H1 (cell line): ENCODE data around the gene BCAP31. TPM values are rescaled to one million over a fixed set of nuclear protein-coding genes. Genes with fewer than 3 reads are reported as not detected.

Experiments
- CTCF ChIA-PET: fragments of 300-600 bp; sonication (Branson Sonifier 250); formaldehyde crosslinking; loops from one replicate; lab custom pipeline; 2021; ENCODE audit not compliant: partially characterized antibody; lab: Charles Lee
- POLR2A ChIA-PET: fragments of 300-600 bp; sonication (Branson Sonifier 250); formaldehyde crosslinking; loops from one replicate; lab custom pipeline; 2021; ENCODE audit warnings: inconsistent platforms; ENCODE audit not compliant: partially characterized antibody; lab: Charles Lee
- DNase-seq, 2 experiments: peaks; one replicate each; pipeline versions ENCODE4 v3.0.0 to v3.0.0-alpha.2; 2010 to 2022; ENCODE audit warnings: low spot score in 2 of 2, low read depth in 1 of 2, mixed read lengths in 1 of 2
- FAIRE-seq: peaks from 2 replicates; lab custom pipeline; 2011; peaks lifted over from hg19 to GRCh38; lab: Jason Lieb, UNC
- H2AFZ ChIP-seq: 2 replicates; pipeline ENCODE4 v1.8.1; 2012; ENCODE audit warnings: low read length, inconsistent platforms
- H2AK5ac ChIP-seq: 2 replicates; pipeline ENCODE4 v1.6.1; 2013; ENCODE audit warnings: low read depth, low read length
- H2BK120ac ChIP-seq: replicated peaks from 2 replicates; pipeline ENCODE3; 2013; ENCODE audit warnings: low read depth, low read length, inconsistent platforms
- H2BK12ac ChIP-seq: 2 replicates; pipeline ENCODE4 v1.6.1; 2013; ENCODE audit warnings: low read depth, low read length
- H2BK15ac ChIP-seq: 2 replicates; pipeline ENCODE4 v1.6.1; 2013; ENCODE audit warnings: low read length
- H2BK20ac ChIP-seq: 2 replicates; pipeline ENCODE4 v1.6.1; 2013; ENCODE audit warnings: low read length
- H2BK5ac ChIP-seq: 2 replicates; pipeline ENCODE4 v1.6.1; 2013; ENCODE audit warnings: low read depth, low read length
- H3K14ac ChIP-seq: 2 replicates; pipeline ENCODE4 v1.6.1; 2013; ENCODE audit warnings: inconsistent platforms; ENCODE audit not compliant: insufficient read length
- H3K18ac ChIP-seq: 2 replicates; pipeline ENCODE4 v1.6.1; 2013; ENCODE audit warnings: low read length; ENCODE audit errors: extremely low read depth
- H3K23ac ChIP-seq: 2 replicates; pipeline ENCODE4 v1.6.1; 2013; ENCODE audit warnings: inconsistent platforms; ENCODE audit not compliant: insufficient read length
- H3K23me2 ChIP-seq: 2 replicates; pipeline ENCODE4 v1.6.1; 2013; ENCODE audit warnings: low read depth, low read length
- H3K27ac ChIP-seq: 2 replicates; pipeline ENCODE4 v1.6.1; 2011; ENCODE audit warnings: low read depth, low read length, inconsistent platforms
- H3K27me3 ChIP-seq, 4 experiments: replicated peaks in 1 of 4; 1 replicate in 1 of 4; 2 replicates in 3 of 4; pipeline versions ENCODE4 v1.6.1 to v1.8.1; 2011 to 2013; ENCODE audit warnings: low read length in 3 of 4, mild to moderate bottlenecking in 3 of 4, inconsistent platforms in 2 of 4, mixed read lengths in 2 of 4, moderate library complexity in 1 of 4; ENCODE audit not compliant: control insufficient read depth in 3 of 4, insufficient read depth in 3 of 4; ENCODE audit errors: extremely low read depth in 1 of 4
- H3K36me3 ChIP-seq, 4 experiments: 2 replicates each; pipeline versions ENCODE4 v1.6.1 to v1.8.1; 2011 to 2013; ENCODE audit warnings: mild to moderate bottlenecking in 4 of 4, low read length in 3 of 4, moderate library complexity in 2 of 4, control low read depth in 1 of 4, inconsistent platforms in 1 of 4; ENCODE audit not compliant: insufficient read depth in 4 of 4, control insufficient read depth in 2 of 4
- H3K4ac ChIP-seq: replicated peaks from 2 replicates; pipeline ENCODE3; 2013; ENCODE audit warnings: low read length, low read depth, mixed read lengths, inconsistent platforms; ENCODE audit not compliant: insufficient read length
- H3K4me1 ChIP-seq, 4 experiments: replicated peaks in 1 of 4; 1 replicate in 1 of 4; 2 replicates in 3 of 4; pipeline versions ENCODE4 v1.6.1 to v1.8.1; 2011 to 2013; ENCODE audit warnings: low read length in 3 of 4, inconsistent platforms in 2 of 4, mixed read lengths in 1 of 4; ENCODE audit not compliant: insufficient read depth in 4 of 4, control insufficient read depth in 3 of 4
- H3K4me2 ChIP-seq, 2 experiments: 2 replicates each; pipeline versions ENCODE4 v1.6.1 to v1.8.1; 2011 to 2013; ENCODE audit warnings: low read depth in 2 of 2, low read length in 2 of 2, control low read depth in 1 of 2, inconsistent platforms in 1 of 2, mild to moderate bottlenecking in 1 of 2; ENCODE audit not compliant: insufficient read depth in 1 of 2
- H3K4me3 ChIP-seq, 4 experiments: fragments of 200-600, 300-600 bp in 1 of 4; sonication (generic), shearing (Covaris generic), sonication (Bioruptor Twin) in 1 of 4; 2 replicates each; pipeline versions ENCODE4 v1.5.1 to v1.8.1; 2011 to 2016; ENCODE audit warnings: low read length in 4 of 4, low read depth in 3 of 4, control low read depth in 2 of 4, inconsistent platforms in 2 of 4, mild to moderate bottlenecking in 2 of 4, mixed read lengths in 1 of 4, moderate library complexity in 1 of 4; ENCODE audit not compliant: insufficient read depth in 2 of 4; ENCODE audit errors: extremely low read depth in 1 of 4
- H3K56ac ChIP-seq: replicated peaks from 2 replicates; pipeline ENCODE3; 2013; ENCODE audit warnings: low read depth, mild to moderate bottlenecking, mixed read lengths, low read length, inconsistent platforms; ENCODE audit not compliant: insufficient read length
- H3K79me1 ChIP-seq: 2 replicates; pipeline ENCODE4 v1.6.1; 2013; ENCODE audit warnings: low read depth, low read length, control low read depth
- H3K79me2 ChIP-seq, 2 experiments: 2 replicates each; pipeline versions ENCODE4 v1.6.1 to v1.8.1; 2012 to 2013; ENCODE audit warnings: low read length in 2 of 2, mild to moderate bottlenecking in 2 of 2, inconsistent platforms in 1 of 2; ENCODE audit not compliant: insufficient read depth in 2 of 2, control insufficient read depth in 1 of 2
- H3K9ac ChIP-seq, 4 experiments: replicated peaks in 1 of 4; 1 replicate in 1 of 4; 2 replicates in 3 of 4; pipeline versions ENCODE4 v1.6.1 to v1.8.1; 2011 to 2013; ENCODE audit warnings: low read depth in 3 of 4, low read length in 3 of 4, control low read depth in 2 of 4, mild to moderate bottlenecking in 2 of 4, moderate library complexity in 2 of 4, inconsistent platforms in 1 of 4; ENCODE audit errors: extremely low read depth in 1 of 4
- H3K9me3 ChIP-seq, 2 experiments: 2 replicates each; pipeline versions ENCODE4 v1.6.1 to v1.8.1; 2012 to 2013; ENCODE audit warnings: mild to moderate bottlenecking in 2 of 2, moderate library complexity in 2 of 2, control low read depth in 1 of 2, inconsistent platforms in 1 of 2, low read depth in 1 of 2, low read length in 1 of 2, mixed read lengths in 1 of 2; ENCODE audit not compliant: insufficient read depth in 2 of 2
- H4K20me1 ChIP-seq, 2 experiments: replicated peaks in 1 of 2; 2 replicates each; pipeline versions ENCODE3 to v1.8.1; 2011 to 2013; ENCODE audit warnings: inconsistent platforms in 2 of 2, low read length in 2 of 2, mild to moderate bottlenecking in 1 of 2; ENCODE audit not compliant: insufficient read depth in 2 of 2, control insufficient read depth in 1 of 2
- H4K5ac ChIP-seq: 2 replicates; pipeline ENCODE4 v1.6.1; 2013; ENCODE audit warnings: low read length, low read depth, mixed read lengths, inconsistent platforms; ENCODE audit not compliant: insufficient read length
- H4K8ac ChIP-seq: 2 replicates; pipeline ENCODE4 v1.8.0; 2013; ENCODE audit warnings: mild to moderate bottlenecking, moderate library complexity, low read length, inconsistent platforms; ENCODE audit not compliant: insufficient read depth; ENCODE audit errors: extremely low read depth
- H4K91ac ChIP-seq: replicated peaks from 2 replicates; pipeline ENCODE3; 2013; ENCODE audit warnings: low read length, mixed read lengths, inconsistent platforms; ENCODE audit not compliant: insufficient read length
- BCL11A ChIP-seq, 2 experiments: IDR thresholded peaks; one replicate each; pipeline ENCODE4 v1.6.1; 2011; ENCODE audit warnings: low read depth in 2 of 2, low read length in 2 of 2, mild to moderate bottlenecking in 2 of 2
- CEBPB ChIP-seq: IDR thresholded peaks from 2 replicates; pipeline ENCODE4 v1.6.1; 2012; ENCODE audit warnings: low read depth, low read length
- EGR1 ChIP-seq: IDR thresholded peaks from 2 replicates; pipeline ENCODE4 v1.6.1; 2011; ENCODE audit warnings: low read depth, low read length, borderline replicate concordance
- EP300 ChIP-seq, 2 experiments: IDR thresholded peaks; 1 replicate in 1 of 2; 2 replicates in 1 of 2; pipeline ENCODE4 v1.6.1; 2011 to 2012; ENCODE audit warnings: low read depth in 2 of 2, low read length in 2 of 2, mild to moderate bottlenecking in 2 of 2, borderline replicate concordance in 1 of 2, inconsistent platforms in 1 of 2, moderate library complexity in 1 of 2
- GABPA ChIP-seq: IDR thresholded peaks from 2 replicates; pipeline ENCODE4 v1.6.1; 2011; ENCODE audit warnings: mild to moderate bottlenecking, low read length, moderate library complexity, borderline replicate concordance; ENCODE audit not compliant: insufficient read depth
- GTF2F1 ChIP-seq: IDR thresholded peaks from 2 replicates; pipeline ENCODE4 v1.6.1; 2012; ENCODE audit warnings: low read depth, low read length, improper control_type of control experiment, borderline replicate concordance
- KDM4A ChIP-seq: IDR thresholded peaks from one replicate; pipeline ENCODE4 v1.7.1; 2012; ENCODE audit warnings: low read depth, mild to moderate bottlenecking, moderate library complexity, low read length, inconsistent platforms; ENCODE audit not compliant: severe bottlenecking
- MAX ChIP-seq: IDR thresholded peaks from 2 replicates; pipeline ENCODE4 v1.6.1; 2012; ENCODE audit warnings: inconsistent platforms
- PHF8 ChIP-seq: fragments of 200-600 bp; sonication (generic); conservative IDR thresholded peaks from 2 replicates; pipeline ENCODE4 v1.7.1; 2012; ENCODE audit warnings: low read depth, mild to moderate bottlenecking, inconsistent platforms, low read length, moderate library complexity
- POLR2AphosphoS5 ChIP-seq: IDR thresholded peaks from 2 replicates; pipeline ENCODE4 v1.6.1; 2011; ENCODE audit warnings: low read depth, low read length
- SP2 ChIP-seq: IDR thresholded peaks from 2 replicates; pipeline ENCODE4 v1.6.1; 2012; ENCODE audit warnings: mild to moderate bottlenecking, low read length, inconsistent platforms
- SRF ChIP-seq: IDR thresholded peaks from 2 replicates; pipeline ENCODE4 v1.6.1; 2011; ENCODE audit warnings: mild to moderate bottlenecking, low read depth, low read length, moderate library complexity
- WGBS, 2 experiments: shearing (Covaris generic) in 1 of 2; methylation state at CpG; one replicate each; pipeline versions ENCODE4 v1.1.6 to v1.1.7; 2013 to 2015; ENCODE audit warnings: low lambda C conversion rate in 2 of 2, mixed read lengths in 2 of 2, inconsistent platforms in 1 of 2, low coverage in 1 of 2, missing lambda C conversion rate in 1 of 2; ENCODE audit not compliant: insufficient replicate concordance in 2 of 2, insufficient coverage in 1 of 2, insufficient read length in 1 of 2; ENCODE audit errors: extremely low coverage in 1 of 2, missing lambda C conversion rate in 1 of 2; 5-methylcytosine and 5-hydroxymethylcytosine counted together
- polyA plus RNA-seq, 7 experiments: library from polyadenylated mRNA; depleted of rRNA in 3 of 7; stranded (reverse) in 5 of 7; unstranded in 2 of 7; fragments of >200 nt in 5 of 7; fragments of 200-250 nt in 2 of 7; gene quantifications; 1 replicate in 5 of 7; 2 replicates in 1 of 7; 4 replicates in 1 of 7; pipeline versions ENCODE4 v1.2.1 to v1.2.3, GENCODE V29; 2011 to 2013; ENCODE audit warnings: missing spikeins in 2 of 7, mixed read lengths in 2 of 7
- total RNA-seq: library from RNA; stranded (reverse); fragmentation: NEBNext Ultra II Directional; extraction: Animal tissue kit (Norgen Biotek cat#: 25700); gene quantifications from 2 replicates; pipeline ENCODE4 v1.2.1, GENCODE V29; 2021

BCAP31 gene
- total and polyA plus RNA-seq, 2 of the 8 experiments (the other 6 are each of a cell fraction or from before 2014, with no cell fraction given) = 136 to 159 TPM

- ChIA-PET CTCF (interaction anchor here (0.6 to 28.7 kb wide), 10 partner anchors 10 to 131 kb away, joined by 3 to 408 read pairs (median 4); partner anchors contain the start of genes DUSP9 and SLC6A8), POLR2A (no interaction called here)
- H2BK12ac ChIP-seq = no peak overlapping the region
- no peak overlapping the region for H3K18ac ChIP-seq
- H3K36me3 ChIP-seq = no peaks in the 10 kb centered on the region
- H3K27ac ChIP-seq = no peak overlapping the region
- H3K56ac ChIP-seq = no peak overlapping the region
- no peaks in the 10 kb centered on the region for H3K79me1 ChIP-seq
- H3K23me2 ChIP-seq = no peaks in the 10 kb centered on the region; the same call in 1 of the 2 replicates
- H3K9ac ChIP-seq = no peak overlapping the region
- no peak overlapping the region for H3K4me2 ChIP-seq
- H2BK120ac ChIP-seq = no peak overlapping the region
- H3K4me1 ChIP-seq = peaks cover 0 to 8% (median 2%) of the 10 kb centered on the region in 4 experiments; a peak in 4 of 7 replicates
- no peak overlapping the region for H3K23ac ChIP-seq
- no peaks in the 10 kb centered on the region for H3K9me3 ChIP-seq
- no peaks in the 10 kb centered on the region for H3K79me2 ChIP-seq
- no peak overlapping the region for H2BK15ac ChIP-seq
- H3K27me3 ChIP-seq = peaks cover 0 to 2% (median under 1%) of the 10 kb centered on the region in 4 experiments; a peak in 2 of 7 replicates
- no peak overlapping the region for H2BK20ac ChIP-seq
- WGBS, 2 experiments = 96% methylated on average over 6 of the region's 23 CpGs; no CpG with 5 or more reads in 1 of the 2 experiments
- no peak for FAIRE-seq
- H4K20me1 ChIP-seq = no peaks in the 10 kb centered on the region
- H3K14ac ChIP-seq = no peak overlapping the region
- no peak overlapping the region; the same call in 1 of the 2 replicates for H4K8ac ChIP-seq
- no peak overlapping the region for H3K4ac ChIP-seq
- no peak for DNase-seq
- H2BK5ac ChIP-seq = no peak overlapping the region
- H4K91ac ChIP-seq = no peak overlapping the region
- H2AK5ac ChIP-seq = no peak overlapping the region
- no peak overlapping the region for H4K5ac ChIP-seq
- H2AFZ ChIP-seq = no peak overlapping the region
- no peak overlapping the region for H3K4me3 ChIP-seq
- TF ChIP-seq KDM4A (no peak), PHF8 (no peak), SRF (no peak), POLR2AphosphoS5 (no peak), MAX (no peak), GTF2F1 (no peak), EP300 (IDR thresholded peaks at IDR 0.05; ENCODE audit: borderline replicate concordance in 1 of 2, low read depth in 2 of 2, low read length in 2 of 2) (no peak), BCL11A (IDR thresholded peaks at IDR 0.05; ENCODE audit: low read depth in 2 of 2, low read length in 2 of 2) (no peak), SP2 (no peak), GABPA (no peak), CEBPB (no peak), EGR1 (no peak)
Observed at GRCh38 chrX:153670748-153671588, 53.2 kb downstream of the BCAP31 start.
